Activated T-cell treated with anti-CD3 and anti-CD28 coated beads, Interleukin-2, amount 50 U/mL, for 4 hours (primary cell): ENCODE data around the gene TAOK1. TPM values are rescaled to one million over a fixed set of nuclear protein-coding genes. Genes with fewer than 3 reads are reported as not detected.

Experiments used
- ATAC-seq, 2 donors: fragments of 200-7000 bp; cut with Tn5 transposase; one replicate each; pipeline ENCODE4 v1.10.0; 2021
- DNase-seq: peaks from one replicate; pipeline ENCODE4 v3.0.0-alpha.2; 2020
- H3K27me3 Mint-ChIP-seq: one replicate; pipeline ENCODE4 v1.8.0; 2021; ENCODE audit warnings: low read depth, mixed read lengths
- H3K36me3 Mint-ChIP-seq: one replicate; pipeline ENCODE4 v1.8.0; 2022; ENCODE audit warnings: mixed read lengths; ENCODE audit not compliant: insufficient read depth
- H3K4me1 Mint-ChIP-seq: one replicate; pipeline ENCODE4 v1.8.0; 2021; ENCODE audit warnings: low read depth, mixed read lengths
- H3K4me3 Mint-ChIP-seq: one replicate; pipeline ENCODE4 v1.8.0; 2021; ENCODE audit warnings: mild to moderate bottlenecking, moderate library complexity, mixed read lengths
- H3K9me3 Mint-ChIP-seq: one replicate; pipeline ENCODE4 v1.8.0; 2021; ENCODE audit warnings: mixed read lengths
- total RNA-seq, 3 donors: library from RNA; stranded (reverse); gene quantifications; one replicate each; pipeline ENCODE4 v1.2.1, GENCODE V29; 2021

The TAOK1 gene
- total RNA-seq, 3 donors from 2014 or later, result 35.6 to 42.4 (median 37.4) TPM

DNA sequence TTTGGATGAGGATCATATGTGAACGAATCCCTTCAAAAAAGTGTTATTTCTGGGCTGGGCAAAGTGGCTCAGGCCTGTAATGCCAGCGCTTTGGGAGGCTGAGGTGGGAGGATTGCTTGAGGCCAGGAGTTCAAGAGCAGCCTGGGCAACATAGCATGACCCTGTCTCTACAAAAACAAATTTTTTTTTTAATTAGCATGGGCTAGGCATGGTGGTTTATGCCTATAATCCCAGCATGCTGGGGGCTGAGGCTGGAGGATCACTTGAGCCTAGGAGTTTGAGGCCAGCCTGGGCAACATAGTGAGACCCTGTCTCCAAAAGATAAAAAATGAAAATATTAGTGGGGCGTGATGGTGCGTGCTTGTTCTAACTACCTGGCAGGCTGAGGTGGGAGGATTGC lies 4.6 kb downstream of the TAOK1 start:
- Mint-ChIP-seq H3K27me3 (no peaks in the 10 kb centered on the region), H3K36me3 (peaks cover 3% of the 10 kb centered on the region), H3K9me3 (no peaks in the 10 kb centered on the region), H3K4me1 (peaks cover 35% of the 10 kb centered on the region), H3K4me3 (no peak overlapping the region)
- ATAC-seq (no peak), DNase-seq (no peak)

DNA sequence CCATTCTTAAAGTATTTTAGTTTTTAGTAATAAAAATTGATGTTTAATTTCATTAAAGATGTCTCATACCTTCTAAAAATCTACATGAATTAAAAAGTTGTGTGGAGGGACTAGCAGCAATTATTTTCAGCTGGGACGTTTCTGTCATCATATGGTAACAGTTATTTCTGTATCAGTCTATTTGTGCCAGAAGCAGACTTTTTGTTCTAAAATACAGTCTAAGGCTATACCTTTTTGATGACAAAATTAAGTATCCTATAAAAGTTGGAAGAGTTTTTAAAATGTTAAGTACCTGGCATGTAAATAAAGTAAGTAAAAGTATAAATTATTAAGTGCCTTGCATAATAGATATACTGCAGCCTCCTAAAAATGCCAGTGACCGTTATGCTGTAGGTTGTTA lies 5.9 kb downstream of the TAOK1 start:
- Mint-ChIP-seq H3K36me3 (peaks cover 9% of the 10 kb centered on the region), H3K4me1 (peaks cover 36% of the 10 kb centered on the region), H3K9me3 (no peaks in the 10 kb centered on the region), H3K27me3 (no peaks in the 10 kb centered on the region), H3K4me3 (no peak overlapping the region)
- ATAC-seq, result no peak
- DNase-seq, result no peak

DNA sequence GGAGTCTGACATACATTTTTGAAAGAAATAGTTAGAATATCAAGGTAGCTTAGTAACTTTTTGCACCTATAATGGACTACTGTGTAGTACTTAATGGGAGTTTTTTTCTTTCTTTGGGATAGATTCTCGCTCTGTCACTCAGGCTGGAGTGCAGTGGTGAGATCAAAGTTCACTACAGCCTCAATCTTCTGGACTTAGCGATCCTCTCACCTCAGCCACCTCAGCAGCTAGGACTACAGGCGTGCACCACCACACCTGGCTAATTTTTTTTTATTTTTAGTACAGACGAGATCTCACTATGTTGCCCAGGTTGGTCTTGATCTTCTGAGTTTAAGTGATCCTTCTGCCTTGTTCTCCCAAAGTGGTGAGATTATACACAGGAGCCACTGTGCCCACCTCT lies 9.5 kb downstream of the TAOK1 start:
- ATAC-seq (no peak), DNase-seq (no peak)
- H3K4me3 Mint-ChIP-seq, result no peak overlapping the region
- peaks cover 13% of the 10 kb centered on the region for H3K36me3 Mint-ChIP-seq
- no peaks in the 10 kb centered on the region for H3K27me3 Mint-ChIP-seq
- peaks cover 15% of the 10 kb centered on the region for H3K4me1 Mint-ChIP-seq
- no peaks in the 10 kb centered on the region for H3K9me3 Mint-ChIP-seq

DNA sequence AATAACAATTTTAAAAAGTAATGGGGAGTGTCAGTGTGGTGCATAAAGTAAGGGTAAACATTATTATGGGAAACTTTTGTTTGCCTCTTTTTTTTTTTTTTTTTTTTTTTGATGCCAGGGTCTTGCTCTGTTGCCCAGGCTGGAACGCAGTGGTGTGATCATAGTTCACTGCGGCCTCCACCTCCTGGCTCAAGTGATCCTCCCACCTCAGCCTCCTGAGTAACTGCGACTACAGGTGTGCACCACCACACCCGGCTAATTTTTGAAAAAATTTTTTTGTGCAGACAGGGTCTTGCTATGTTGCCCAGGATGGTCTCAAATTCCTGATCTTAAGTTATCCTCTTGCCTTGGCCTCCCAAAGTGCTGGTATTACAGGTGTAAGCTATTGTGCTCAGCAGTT lies 10.7 kb downstream of the TAOK1 start:
- H3K27me3 Mint-ChIP-seq, result no peaks in the 10 kb centered on the region
- H3K9me3 Mint-ChIP-seq, result no peaks in the 10 kb centered on the region
- ATAC-seq (no peak), DNase-seq (no peak)
- H3K4me1 Mint-ChIP-seq, result peaks cover 13% of the 10 kb centered on the region
- peaks cover 13% of the 10 kb centered on the region for H3K36me3 Mint-ChIP-seq
- no peak overlapping the region for H3K4me3 Mint-ChIP-seq

DNA sequence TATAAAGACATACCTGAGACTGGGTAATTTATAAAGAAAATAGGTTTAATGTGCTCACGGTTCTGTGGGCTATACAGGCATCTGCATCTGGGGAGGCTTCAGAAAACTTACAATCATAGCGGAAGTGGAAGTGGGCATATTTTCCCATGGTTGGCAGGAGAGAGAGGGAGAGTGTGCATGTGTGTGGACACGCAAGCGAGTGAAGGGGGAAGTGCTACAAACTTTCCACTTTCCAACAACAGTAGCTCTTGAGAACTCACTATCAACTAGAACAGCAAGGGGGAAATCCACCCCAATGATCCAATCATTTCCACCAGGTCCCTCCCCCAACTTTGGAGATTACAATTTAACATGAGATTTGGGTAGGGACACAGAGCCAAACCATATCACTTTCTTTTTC lies 11.1 kb downstream of the TAOK1 start:
- Mint-ChIP-seq H3K9me3 (no peaks in the 10 kb centered on the region), H3K4me3 (no peak overlapping the region), H3K4me1 (peaks cover 14% of the 10 kb centered on the region), H3K36me3 (peaks cover 13% of the 10 kb centered on the region), H3K27me3 (no peaks in the 10 kb centered on the region)
- DNase-seq (no peak), ATAC-seq (no peak)

DNA sequence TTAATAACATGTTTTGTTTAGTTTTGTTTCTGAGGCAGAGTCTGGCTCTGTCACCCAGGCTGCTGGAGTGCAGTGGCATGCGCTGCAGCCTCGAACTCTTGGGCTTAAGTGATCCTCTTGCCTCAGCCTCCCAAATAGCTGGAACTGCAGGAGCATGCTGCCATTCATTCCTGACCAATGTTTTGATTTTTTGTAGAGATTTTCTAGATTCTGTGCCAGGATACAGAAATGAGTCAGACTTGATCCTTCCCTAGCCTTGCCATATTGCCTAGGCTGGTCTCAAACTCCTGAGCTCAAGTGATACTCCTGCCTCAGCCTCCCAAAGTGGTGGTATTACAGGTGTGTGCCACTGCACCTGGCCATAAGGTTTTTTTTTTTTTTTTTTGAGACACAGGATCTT lies 17.7 kb downstream of the TAOK1 start:
- H3K9me3 Mint-ChIP-seq, result no peaks in the 10 kb centered on the region

DNA sequence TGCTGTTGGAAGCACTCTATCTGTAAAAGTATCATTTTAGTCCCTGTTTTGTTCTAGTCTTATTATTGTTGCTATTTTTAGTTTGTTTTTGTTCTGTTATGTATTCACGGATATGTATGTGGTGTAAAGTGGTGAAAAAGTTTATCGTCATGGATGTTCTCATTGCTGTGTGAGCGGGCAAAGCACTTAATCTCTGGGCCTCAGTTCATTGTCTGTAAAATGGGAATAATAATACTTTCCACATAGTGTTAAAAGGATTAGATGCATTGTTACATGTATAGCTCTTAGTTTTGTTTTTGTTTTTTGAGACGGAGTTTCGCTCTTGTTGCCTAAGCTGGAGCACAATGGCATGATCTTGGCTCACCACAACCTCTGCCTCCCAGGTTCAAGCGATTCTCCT lies 19.8 kb downstream of the TAOK1 start:
- no peak overlapping the region for H3K4me3 Mint-ChIP-seq
- no peaks in the 10 kb centered on the region for H3K27me3 Mint-ChIP-seq
- peaks cover 9% of the 10 kb centered on the region for H3K36me3 Mint-ChIP-seq
- ATAC-seq (no peak), DNase-seq (no peak)
- no peaks in the 10 kb centered on the region for H3K9me3 Mint-ChIP-seq
- peaks cover 25% of the 10 kb centered on the region for H3K4me1 Mint-ChIP-seq

More for the DNA sequence above, 17.7 kb downstream of the TAOK1 start:
- DNase-seq (no peak), ATAC-seq (no peak)
- Mint-ChIP-seq H3K27me3 (no peaks in the 10 kb centered on the region), H3K4me3 (no peak overlapping the region), H3K36me3 (peaks cover 11% of the 10 kb centered on the region), H3K4me1 (peaks cover 23% of the 10 kb centered on the region)

DNA sequence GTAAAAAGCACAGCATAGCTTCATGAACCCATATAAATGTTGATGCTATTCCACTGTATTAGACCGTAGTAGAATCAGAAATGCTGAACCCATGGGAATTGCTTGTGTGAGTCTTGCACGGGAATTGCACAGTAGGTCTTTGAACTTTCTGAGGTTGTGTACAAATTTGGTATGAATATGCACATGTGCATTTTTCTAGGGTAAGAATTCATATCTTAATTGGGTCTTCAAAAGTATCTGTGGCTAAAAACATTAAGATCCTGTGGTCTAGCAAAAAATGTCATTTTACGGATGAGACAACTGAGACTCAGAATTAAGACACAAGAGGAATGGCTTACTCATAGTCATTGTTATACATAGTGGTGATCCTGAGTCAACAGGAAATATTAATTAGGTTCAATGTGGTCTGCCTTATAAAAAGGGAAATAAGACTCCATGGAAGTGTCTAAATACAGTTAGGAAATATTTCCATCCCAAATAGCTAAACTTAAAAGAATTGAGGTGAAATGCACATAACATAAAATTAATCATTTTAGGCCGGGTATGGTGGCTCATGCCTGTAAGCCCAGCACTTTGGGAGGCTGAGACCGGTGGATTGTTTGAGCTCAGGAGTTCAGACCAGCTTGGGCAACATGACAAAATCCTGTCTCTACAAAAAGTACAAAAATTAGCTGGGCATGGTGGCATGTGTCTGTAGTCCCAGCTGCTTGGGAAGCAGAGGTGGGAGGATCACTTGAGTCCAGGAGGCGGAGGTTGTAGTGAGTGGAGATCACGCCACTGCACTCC lies 22.8 kb downstream of the TAOK1 start:
- ATAC-seq, result peak; percentile 34 to 65
- H3K4me1 Mint-ChIP-seq, result peaks cover 22% of the 10 kb centered on the region
- no peaks in the 10 kb centered on the region for H3K27me3 Mint-ChIP-seq
- no peak overlapping the region for H3K4me3 Mint-ChIP-seq
- H3K36me3 Mint-ChIP-seq, result peaks cover 6% of the 10 kb centered on the region
- no peaks in the 10 kb centered on the region for H3K9me3 Mint-ChIP-seq
- no peak for DNase-seq

DNA sequence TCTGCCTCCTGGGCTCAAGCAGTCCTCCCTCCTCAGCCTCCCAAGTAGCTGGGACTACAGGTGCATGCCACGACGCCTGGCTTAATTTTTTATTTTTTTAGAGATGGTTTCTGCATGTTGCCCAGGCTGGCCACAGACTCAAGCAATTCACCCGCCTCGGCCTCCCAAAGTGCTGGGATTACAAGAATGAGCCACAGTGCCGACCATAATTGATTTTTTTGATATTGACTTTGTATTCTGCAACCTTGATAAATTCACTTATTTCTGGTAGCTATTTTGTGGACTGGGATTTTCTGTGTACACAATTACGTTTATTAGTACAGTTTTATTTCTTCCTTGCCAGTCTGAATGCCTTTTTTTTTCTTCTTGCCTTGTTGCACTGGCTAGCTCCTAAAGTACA lies 30.0 kb downstream of the TAOK1 start:
- H3K4me1 Mint-ChIP-seq, result peaks cover 6% of the 10 kb centered on the region
- DNase-seq (no peak), ATAC-seq (no peak)
- H3K9me3 Mint-ChIP-seq, result no peaks in the 10 kb centered on the region
- no peaks in the 10 kb centered on the region for H3K27me3 Mint-ChIP-seq
- no peak overlapping the region for H3K4me3 Mint-ChIP-seq
- H3K36me3 Mint-ChIP-seq, result peaks cover 5% of the 10 kb centered on the region

DNA sequence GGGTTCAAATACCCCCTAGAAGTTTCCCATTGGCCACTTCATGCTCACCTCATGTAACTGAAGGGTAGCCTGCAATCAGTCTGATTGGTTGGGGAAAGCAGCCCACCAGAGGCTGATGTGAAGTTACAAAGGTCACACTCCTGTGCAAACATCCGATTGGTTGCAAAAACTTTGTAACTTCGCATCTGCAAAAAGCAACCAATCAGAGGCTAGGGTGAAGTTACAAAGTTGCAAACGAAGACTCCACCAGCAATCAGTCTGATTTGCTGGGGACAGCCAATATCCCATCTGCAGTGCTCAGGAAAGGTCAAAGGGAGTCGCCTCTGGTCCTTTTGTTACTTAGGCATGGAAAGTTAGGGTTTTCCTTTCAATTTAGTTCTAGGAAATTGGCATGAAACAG lies 40.1 kb downstream of the TAOK1 start:
- H3K27me3 Mint-ChIP-seq, result no peaks in the 10 kb centered on the region
- ATAC-seq (no peak), DNase-seq (no peak)
- H3K4me3 Mint-ChIP-seq, result no peak overlapping the region
- peaks cover 30% of the 10 kb centered on the region for H3K4me1 Mint-ChIP-seq
- peaks cover 10% of the 10 kb centered on the region for H3K36me3 Mint-ChIP-seq
- H3K9me3 Mint-ChIP-seq, result no peaks in the 10 kb centered on the region

DNA sequence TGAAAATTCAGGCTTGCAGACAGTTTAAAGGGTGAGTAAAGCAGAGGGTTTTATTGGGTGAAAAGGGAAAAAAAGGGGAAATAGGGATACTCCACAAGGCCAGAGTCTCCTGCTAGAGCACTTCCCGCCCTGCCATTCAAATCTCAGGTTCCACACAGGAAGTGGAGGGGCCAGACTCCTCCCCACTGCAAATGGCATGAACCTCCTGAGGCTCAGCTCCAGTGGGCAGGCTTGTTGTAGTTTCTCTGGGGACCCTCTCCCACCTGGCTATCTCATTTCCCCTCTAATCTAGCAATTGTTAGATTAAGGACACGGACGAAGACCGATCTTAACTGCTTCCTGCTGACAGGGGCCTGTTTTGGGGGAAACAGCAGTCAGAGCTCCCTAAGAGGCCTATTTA lies 43.4 kb downstream of the TAOK1 start:
- no peaks in the 10 kb centered on the region for H3K36me3 Mint-ChIP-seq
- H3K4me1 Mint-ChIP-seq, result peaks cover 24% of the 10 kb centered on the region
- no peaks in the 10 kb centered on the region for H3K27me3 Mint-ChIP-seq
- ATAC-seq (no peak), DNase-seq (no peak)
- H3K9me3 Mint-ChIP-seq, result no peaks in the 10 kb centered on the region
- H3K4me3 Mint-ChIP-seq, result no peak overlapping the region

DNA sequence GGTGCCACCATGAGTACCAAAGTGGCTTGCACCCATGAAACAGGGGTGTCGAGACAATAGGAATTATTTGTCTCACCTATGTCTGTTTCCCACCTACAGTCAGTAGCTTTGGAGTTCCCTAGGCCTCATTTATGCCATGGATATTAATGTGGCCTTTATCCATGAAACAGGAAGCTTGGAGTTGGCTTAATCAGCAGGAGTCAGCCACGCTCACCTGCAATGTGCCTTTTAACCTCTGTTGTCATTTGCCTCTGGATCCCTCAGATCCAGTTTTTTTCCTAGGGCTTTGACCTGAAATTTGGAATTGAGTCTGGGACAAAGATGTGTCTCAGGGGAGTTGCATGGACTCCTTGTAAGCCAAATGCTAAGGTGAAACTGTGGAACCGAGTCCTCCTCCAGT lies 44.4 kb downstream of the TAOK1 start:
- H3K27me3 Mint-ChIP-seq, result no peaks in the 10 kb centered on the region
- H3K4me3 Mint-ChIP-seq, result no peak overlapping the region
- ATAC-seq, result no peak
- H3K4me1 Mint-ChIP-seq, result peaks cover 23% of the 10 kb centered on the region
- H3K9me3 Mint-ChIP-seq, result no peaks in the 10 kb centered on the region
- H3K36me3 Mint-ChIP-seq, result peaks cover 2% of the 10 kb centered on the region
- DNase-seq, result no peak

DNA sequence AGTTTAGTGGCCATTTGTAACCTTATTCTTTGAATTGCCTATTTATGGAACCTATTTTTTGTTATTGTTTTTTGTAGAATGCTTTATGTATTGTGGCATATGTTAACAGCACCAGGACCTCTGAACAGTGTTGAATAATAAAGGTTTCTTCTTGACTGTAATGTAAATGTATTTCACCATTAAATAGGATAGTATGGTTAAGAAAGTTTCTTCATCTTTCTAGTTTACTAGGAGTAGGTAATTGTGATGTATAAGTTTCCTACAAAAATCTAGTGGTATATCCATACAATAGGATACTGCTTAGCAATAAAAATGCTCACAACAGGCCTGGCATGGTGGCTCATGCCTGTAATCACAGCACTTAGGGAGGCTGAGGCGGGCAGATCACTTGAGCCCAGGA lies 52.3 kb downstream of the TAOK1 start:
- Mint-ChIP-seq H3K36me3 (peaks cover 5% of the 10 kb centered on the region), H3K27me3 (no peaks in the 10 kb centered on the region), H3K4me3 (no peak overlapping the region), H3K4me1 (peaks cover 56% of the 10 kb centered on the region), H3K9me3 (no peaks in the 10 kb centered on the region)
- DNase-seq (no peak), ATAC-seq (no peak)

DNA sequence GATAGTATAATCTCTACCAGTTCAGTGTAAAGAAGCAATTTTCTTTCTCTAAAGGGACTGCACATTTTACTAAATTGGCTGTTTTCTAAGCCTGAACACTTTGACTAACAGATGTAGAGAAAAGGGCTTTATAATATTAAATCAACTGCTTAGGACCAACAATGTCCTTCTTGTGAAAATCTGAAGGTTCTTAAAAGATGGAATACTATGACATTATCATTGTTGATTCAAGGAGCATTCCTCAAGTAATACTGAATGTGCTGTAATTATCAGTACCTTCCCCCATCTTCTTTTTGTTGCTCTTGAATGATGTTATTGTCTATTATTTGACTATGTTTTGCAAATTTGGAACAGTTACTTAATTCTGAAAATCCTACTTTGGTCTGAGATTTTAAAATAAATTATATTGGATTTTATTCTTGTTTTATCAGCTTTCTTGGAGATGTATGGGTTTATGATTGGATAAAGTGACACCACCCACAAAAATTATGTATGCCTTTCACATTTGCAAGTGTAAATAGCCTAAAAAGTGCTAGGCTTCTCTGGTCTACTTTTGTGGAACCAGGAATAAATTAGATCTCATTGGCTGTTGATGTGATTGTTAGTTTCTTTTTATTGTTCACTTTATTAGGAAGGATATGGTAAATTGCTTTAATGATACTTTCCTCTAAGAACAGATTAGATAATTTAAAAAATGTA lies 53.0 kb downstream of the TAOK1 start:
- no peaks in the 10 kb centered on the region for H3K27me3 Mint-ChIP-seq
- H3K9me3 Mint-ChIP-seq, result no peaks in the 10 kb centered on the region
- ATAC-seq, result no peak
- H3K36me3 Mint-ChIP-seq, result peaks cover 5% of the 10 kb centered on the region
- no peak overlapping the region for H3K4me3 Mint-ChIP-seq
- DNase-seq, result no peak
- H3K4me1 Mint-ChIP-seq, result peaks cover 60% of the 10 kb centered on the region

DNA sequence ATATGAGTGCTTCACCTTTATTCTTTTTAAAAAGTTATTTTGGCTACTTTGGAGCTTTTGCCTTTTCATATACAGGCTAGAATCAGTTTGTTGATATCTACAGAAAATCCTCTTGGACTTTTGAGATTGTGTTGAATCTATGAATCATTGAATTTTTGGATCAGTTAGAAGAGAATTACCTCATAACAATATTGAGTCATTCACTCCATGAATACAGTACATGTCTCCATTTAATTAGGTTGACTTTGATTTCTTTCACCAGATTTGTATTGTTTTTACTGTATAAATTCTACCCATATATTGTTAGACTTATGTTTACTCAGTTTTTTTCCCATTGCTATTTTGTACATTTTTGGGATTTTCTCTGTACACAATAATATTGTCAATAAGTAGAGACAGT lies 54.4 kb downstream of the TAOK1 start:
- Mint-ChIP-seq H3K27me3 (no peaks in the 10 kb centered on the region), H3K4me3 (no peak overlapping the region), H3K36me3 (peaks cover 3% of the 10 kb centered on the region), H3K4me1 (peaks cover 63% of the 10 kb centered on the region), H3K9me3 (no peaks in the 10 kb centered on the region)
- no peak for ATAC-seq
- DNase-seq, result no peak
